Tibial nerve (tissue), 3 donors: ENCODE measurements around the gene CCDC91.

Experiments
- POLR2A ChIP-seq, 2 donors: fragments of 450-650 bp; IDR thresholded peaks; one replicate each; pipeline ENCODE4 v1.6.1; 2017; ENCODE audit warnings: antibody characterized with exemption in 2 of 2, mild to moderate bottlenecking in 2 of 2, moderate library complexity in 2 of 2
- TF ChIP-seq, protein P1 (sequence below), 5 experiments: fragments of 200-600 bp in 3 of 5; fragments of 450-650 bp in 2 of 5; sonication (generic) in 3 of 5; IDR thresholded peaks; one replicate each; pipeline ENCODE4 v1.5.1; 2016 to 2019; ENCODE audit warnings: antibody characterized with exemption in 5 of 5, mild to moderate bottlenecking in 3 of 5, moderate library complexity in 2 of 5

GRCh38 chr12:28286352-28286751, 96.1 kb downstream of the CCDC91 start:
- TF ChIP-seq, protein P1, sequence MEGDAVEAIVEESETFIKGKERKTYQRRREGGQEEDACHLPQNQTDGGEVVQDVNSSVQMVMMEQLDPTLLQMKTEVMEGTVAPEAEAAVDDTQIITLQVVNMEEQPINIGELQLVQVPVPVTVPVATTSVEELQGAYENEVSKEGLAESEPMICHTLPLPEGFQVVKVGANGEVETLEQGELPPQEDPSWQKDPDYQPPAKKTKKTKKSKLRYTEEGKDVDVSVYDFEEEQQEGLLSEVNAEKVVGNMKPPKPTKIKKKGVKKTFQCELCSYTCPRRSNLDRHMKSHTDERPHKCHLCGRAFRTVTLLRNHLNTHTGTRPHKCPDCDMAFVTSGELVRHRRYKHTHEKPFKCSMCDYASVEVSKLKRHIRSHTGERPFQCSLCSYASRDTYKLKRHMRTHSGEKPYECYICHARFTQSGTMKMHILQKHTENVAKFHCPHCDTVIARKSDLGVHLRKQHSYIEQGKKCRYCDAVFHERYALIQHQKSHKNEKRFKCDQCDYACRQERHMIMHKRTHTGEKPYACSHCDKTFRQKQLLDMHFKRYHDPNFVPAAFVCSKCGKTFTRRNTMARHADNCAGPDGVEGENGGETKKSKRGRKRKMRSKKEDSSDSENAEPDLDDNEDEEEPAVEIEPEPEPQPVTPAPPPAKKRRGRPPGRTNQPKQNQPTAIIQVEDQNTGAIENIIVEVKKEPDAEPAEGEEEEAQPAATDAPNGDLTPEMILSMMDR (IDR thresholded peaks at IDR 0.05): no peak
- TF ChIP-seq POLR2A (IDR thresholded peaks at IDR 0.05): no peak
